Liver (tissue), 9 donors: ENCODE data around the gene PALD1. TPM values are rescaled to one million over a fixed set of nuclear protein-coding genes. Genes with fewer than 3 reads are reported as not detected.

Experiments used
- DNase-seq: peaks from one replicate; pipeline ENCODE4 v3.0.0-alpha.2; 2017; ENCODE audit warnings: low spot score
- H3K27ac ChIP-seq, 2 donors: one replicate each; pipeline ENCODE4 v1.7.0; 2013; ENCODE audit warnings: inconsistent platforms in 2 of 2, low read length in 2 of 2, control low read depth in 1 of 2, low read depth in 1 of 2, mild to moderate bottlenecking in 1 of 2
- H3K27me3 ChIP-seq, 4 donors: one replicate each; pipeline versions ENCODE4 v1.6.1 to v1.7.0; 2013; ENCODE audit warnings: low read length in 3 of 4, inconsistent platforms in 1 of 4, mild to moderate bottlenecking in 1 of 4, moderate library complexity in 1 of 4; ENCODE audit not compliant: control insufficient read depth in 4 of 4, insufficient read depth in 4 of 4
- H3K36me3 ChIP-seq, 4 donors: one replicate each; pipeline versions ENCODE4 v1.6.1 to v1.7.0; 2013; ENCODE audit warnings: low read length in 3 of 4, mild to moderate bottlenecking in 3 of 4, low read depth in 1 of 4, moderate library complexity in 1 of 4; ENCODE audit not compliant: control insufficient read depth in 4 of 4, insufficient read depth in 3 of 4
- H3K4me1 ChIP-seq, 4 donors: one replicate each; pipeline versions ENCODE4 v1.6.1 to v1.7.0; 2013; ENCODE audit warnings: low read length in 3 of 4, mild to moderate bottlenecking in 3 of 4, moderate library complexity in 1 of 4; ENCODE audit not compliant: control insufficient read depth in 4 of 4, insufficient read depth in 4 of 4
- H3K4me3 ChIP-seq, 3 donors: one replicate each; pipeline versions ENCODE4 v1.6.1 to v1.7.0; 2013; ENCODE audit warnings: low read length in 3 of 3, control low read depth in 1 of 3, low read depth in 1 of 3, mild to moderate bottlenecking in 1 of 3
- H3K9ac ChIP-seq, 2 donors: one replicate each; pipeline ENCODE4 v1.7.0; 2013; ENCODE audit warnings: low read length in 2 of 2, mild to moderate bottlenecking in 2 of 2, moderate library complexity in 2 of 2, control low read depth in 1 of 2, low read depth in 1 of 2
- H3K9me3 ChIP-seq, 4 donors: one replicate each; pipeline versions ENCODE4 v1.6.1 to v1.7.0; 2013; ENCODE audit warnings: low read length in 3 of 4; ENCODE audit not compliant: control insufficient read depth in 4 of 4
- FOXA1 ChIP-seq: IDR thresholded peaks from 2 replicates; pipeline ENCODE4 v1.6.1; 2016; ENCODE audit warnings: antibody characterized with exemption
- GABPA ChIP-seq, 2 donors: IDR thresholded peaks in 1 of 2; conservative IDR thresholded peaks in 1 of 2; 2 replicates each; pipeline ENCODE4 v1.6.1; 2016; ENCODE audit warnings: antibody characterized with exemption in 2 of 2, mild to moderate bottlenecking in 1 of 2, moderate library complexity in 1 of 2
- HNF4G ChIP-seq: IDR thresholded peaks from 2 replicates; pipeline ENCODE4 v1.6.1; 2016; ENCODE audit warnings: antibody characterized with exemption
- JUND ChIP-seq, 2 donors: IDR thresholded peaks; 2 replicates each; pipeline ENCODE4 v1.6.1; 2016; ENCODE audit warnings: antibody characterized with exemption in 2 of 2
- NR2F2 ChIP-seq: IDR thresholded peaks from 2 replicates; pipeline ENCODE4 v1.6.1; 2016; ENCODE audit warnings: antibody characterized with exemption
- RXRA ChIP-seq, 2 donors: IDR thresholded peaks; 2 replicates each; pipeline ENCODE4 v1.6.1; 2017 to 2018; ENCODE audit warnings: antibody characterized with exemption in 2 of 2, mild to moderate bottlenecking in 1 of 2
- SP1 ChIP-seq: IDR thresholded peaks from 2 replicates; pipeline ENCODE4 v1.6.1; 2018; ENCODE audit warnings: antibody characterized with exemption, mild to moderate bottlenecking
- TAF1 ChIP-seq: conservative IDR thresholded peaks from 2 replicates; pipeline ENCODE4 v1.6.1; 2016; ENCODE audit warnings: antibody characterized with exemption, mild to moderate bottlenecking
- YY1 ChIP-seq: IDR thresholded peaks from 2 replicates; pipeline ENCODE4 v1.6.1; 2016; ENCODE audit warnings: antibody characterized with exemption, mild to moderate bottlenecking
- WGBS: extraction: QIAGEN DNeasy Blood & Tissue Kit; methylation state at CpG from one replicate; pipeline ENCODE4 v1.1.7; 2013; 5-methylcytosine and 5-hydroxymethylcytosine counted together
- polyA plus RNA-seq, 2 donors: library from polyadenylated mRNA; stranded (reverse) in 1 of 2; unstranded in 1 of 2; fragments of 200-250 nt in 1 of 2; fragments of >200 nt in 1 of 2; fragmentation: Nextera tagmentation in 1 of 2; extraction: Ambion mirVana in 1 of 2; gene quantifications; one replicate each; pipeline versions ENCODE4 v1.2.1 to v1.2.3, GENCODE V29; 2013 to 2015
- total RNA-seq, 2 donors: library from RNA; depleted of rRNA; stranded (reverse); fragments of >200 nt; gene quantifications; one replicate each; pipeline ENCODE4 v1.2.3, GENCODE V29; 2014
- TF ChIP-seq, protein P1 (sequence below): IDR thresholded peaks from 2 replicates; pipeline ENCODE4 v1.6.1; 2016; ENCODE audit warnings: antibody characterized with exemption
- TF ChIP-seq, protein P2 (sequence below): IDR thresholded peaks from 2 replicates; pipeline ENCODE4 v1.6.1; 2016; ENCODE audit warnings: antibody characterized with exemption
- TF ChIP-seq, protein P3 (sequence below): fragments of 150-350 bp; IDR thresholded peaks from 2 replicates; pipeline ENCODE4 v1.5.1; 2017; ENCODE audit warnings: improper control_type of control experiment, low read depth, low read length; ENCODE audit not compliant: missing input control
- TF ChIP-seq, protein P4 (sequence below): IDR thresholded peaks from 2 replicates; pipeline ENCODE4 v1.6.1; 2016; ENCODE audit warnings: antibody characterized with exemption, mild to moderate bottlenecking
- donor health status: healthy.
- donor health status: healthy.
- donor health status: healthy.
- donor health status: healthy.
- donor health status: healthy.

PALD1 gene
- total and polyA plus RNA-seq, 4 donors = 0.72 to 4.2 (median 1.4) TPM

DNA sequence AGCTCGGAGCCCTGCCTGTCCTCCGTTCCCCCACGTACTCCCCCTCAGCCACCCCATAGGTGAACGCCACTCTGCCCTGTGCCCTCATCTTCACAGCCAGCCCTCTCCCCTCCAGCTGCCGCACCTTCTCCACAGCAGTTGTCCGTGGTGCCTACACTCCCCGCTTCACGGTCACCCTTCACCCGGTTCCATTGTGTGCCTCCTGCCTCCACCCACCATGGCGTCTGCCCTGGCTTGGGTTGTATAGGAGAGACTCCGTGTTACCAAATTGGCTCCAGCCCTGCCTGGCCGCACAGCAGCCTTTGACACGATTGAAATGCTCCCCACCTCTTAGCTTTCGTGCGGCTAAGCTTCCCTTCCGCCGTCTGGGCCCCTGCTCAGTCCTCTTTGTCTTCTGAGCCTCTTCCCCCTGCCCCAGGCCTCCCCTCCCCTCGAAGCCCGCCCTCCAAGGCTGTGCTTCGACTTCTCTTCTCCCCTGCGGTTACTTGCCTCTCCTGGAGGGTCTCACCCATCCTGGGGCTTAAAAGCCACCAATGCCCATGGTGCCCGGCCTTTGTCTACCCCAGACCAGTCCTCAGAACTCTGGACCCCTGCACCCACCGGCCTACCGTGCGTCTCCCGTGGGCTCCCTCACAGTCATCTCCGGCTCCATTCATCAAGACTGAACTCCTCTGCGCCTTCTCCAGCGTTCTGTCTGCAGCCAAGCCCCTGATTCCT, 18.6 kb upstream of the PALD1 start:
- H3K27me3 ChIP-seq = peaks cover 0 to 5% (median under 1%) of the 10 kb centered on the region in 4 donors
- H3K36me3 ChIP-seq = no peaks in the 10 kb centered on the region
- no peak overlapping the region for H3K4me3 ChIP-seq
- H3K9ac ChIP-seq = no peak overlapping the region
- TF ChIP-seq, protein P1, sequence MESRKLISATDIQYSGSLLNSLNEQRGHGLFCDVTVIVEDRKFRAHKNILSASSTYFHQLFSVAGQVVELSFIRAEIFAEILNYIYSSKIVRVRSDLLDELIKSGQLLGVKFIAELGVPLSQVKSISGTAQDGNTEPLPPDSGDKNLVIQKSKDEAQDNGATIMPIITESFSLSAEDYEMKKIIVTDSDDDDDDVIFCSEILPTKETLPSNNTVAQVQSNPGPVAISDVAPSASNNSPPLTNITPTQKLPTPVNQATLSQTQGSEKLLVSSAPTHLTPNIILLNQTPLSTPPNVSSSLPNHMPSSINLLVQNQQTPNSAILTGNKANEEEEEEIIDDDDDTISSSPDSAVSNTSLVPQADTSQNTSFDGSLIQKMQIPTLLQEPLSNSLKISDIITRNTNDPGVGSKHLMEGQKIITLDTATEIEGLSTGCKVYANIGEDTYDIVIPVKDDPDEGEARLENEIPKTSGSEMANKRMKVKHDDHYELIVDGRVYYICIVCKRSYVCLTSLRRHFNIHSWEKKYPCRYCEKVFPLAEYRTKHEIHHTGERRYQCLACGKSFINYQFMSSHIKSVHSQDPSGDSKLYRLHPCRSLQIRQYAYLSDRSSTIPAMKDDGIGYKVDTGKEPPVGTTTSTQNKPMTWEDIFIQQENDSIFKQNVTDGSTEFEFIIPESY = no peak
- TF ChIP-seq SP1 = no peak
- no peak for TF ChIP-seq HNF4G
- TF ChIP-seq YY1 = no peak
- no peak for TF ChIP-seq RXRA (IDR thresholded peaks at IDR 0.05)
- no peak for TF ChIP-seq TAF1
- TF ChIP-seq GABPA (IDR thresholded peaks at IDR 0.05 in 1 of 2, conservative IDR thresholded peaks at IDR 0.05 in 1 of 2) = no peak
- TF ChIP-seq, protein P2, sequence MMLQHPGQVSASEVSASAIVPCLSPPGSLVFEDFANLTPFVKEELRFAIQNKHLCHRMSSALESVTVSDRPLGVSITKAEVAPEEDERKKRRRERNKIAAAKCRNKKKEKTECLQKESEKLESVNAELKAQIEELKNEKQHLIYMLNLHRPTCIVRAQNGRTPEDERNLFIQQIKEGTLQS = no peak
- TF ChIP-seq, protein P3, sequence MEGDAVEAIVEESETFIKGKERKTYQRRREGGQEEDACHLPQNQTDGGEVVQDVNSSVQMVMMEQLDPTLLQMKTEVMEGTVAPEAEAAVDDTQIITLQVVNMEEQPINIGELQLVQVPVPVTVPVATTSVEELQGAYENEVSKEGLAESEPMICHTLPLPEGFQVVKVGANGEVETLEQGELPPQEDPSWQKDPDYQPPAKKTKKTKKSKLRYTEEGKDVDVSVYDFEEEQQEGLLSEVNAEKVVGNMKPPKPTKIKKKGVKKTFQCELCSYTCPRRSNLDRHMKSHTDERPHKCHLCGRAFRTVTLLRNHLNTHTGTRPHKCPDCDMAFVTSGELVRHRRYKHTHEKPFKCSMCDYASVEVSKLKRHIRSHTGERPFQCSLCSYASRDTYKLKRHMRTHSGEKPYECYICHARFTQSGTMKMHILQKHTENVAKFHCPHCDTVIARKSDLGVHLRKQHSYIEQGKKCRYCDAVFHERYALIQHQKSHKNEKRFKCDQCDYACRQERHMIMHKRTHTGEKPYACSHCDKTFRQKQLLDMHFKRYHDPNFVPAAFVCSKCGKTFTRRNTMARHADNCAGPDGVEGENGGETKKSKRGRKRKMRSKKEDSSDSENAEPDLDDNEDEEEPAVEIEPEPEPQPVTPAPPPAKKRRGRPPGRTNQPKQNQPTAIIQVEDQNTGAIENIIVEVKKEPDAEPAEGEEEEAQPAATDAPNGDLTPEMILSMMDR = no peak
- no peak for TF ChIP-seq FOXA1
- TF ChIP-seq, protein P4, sequence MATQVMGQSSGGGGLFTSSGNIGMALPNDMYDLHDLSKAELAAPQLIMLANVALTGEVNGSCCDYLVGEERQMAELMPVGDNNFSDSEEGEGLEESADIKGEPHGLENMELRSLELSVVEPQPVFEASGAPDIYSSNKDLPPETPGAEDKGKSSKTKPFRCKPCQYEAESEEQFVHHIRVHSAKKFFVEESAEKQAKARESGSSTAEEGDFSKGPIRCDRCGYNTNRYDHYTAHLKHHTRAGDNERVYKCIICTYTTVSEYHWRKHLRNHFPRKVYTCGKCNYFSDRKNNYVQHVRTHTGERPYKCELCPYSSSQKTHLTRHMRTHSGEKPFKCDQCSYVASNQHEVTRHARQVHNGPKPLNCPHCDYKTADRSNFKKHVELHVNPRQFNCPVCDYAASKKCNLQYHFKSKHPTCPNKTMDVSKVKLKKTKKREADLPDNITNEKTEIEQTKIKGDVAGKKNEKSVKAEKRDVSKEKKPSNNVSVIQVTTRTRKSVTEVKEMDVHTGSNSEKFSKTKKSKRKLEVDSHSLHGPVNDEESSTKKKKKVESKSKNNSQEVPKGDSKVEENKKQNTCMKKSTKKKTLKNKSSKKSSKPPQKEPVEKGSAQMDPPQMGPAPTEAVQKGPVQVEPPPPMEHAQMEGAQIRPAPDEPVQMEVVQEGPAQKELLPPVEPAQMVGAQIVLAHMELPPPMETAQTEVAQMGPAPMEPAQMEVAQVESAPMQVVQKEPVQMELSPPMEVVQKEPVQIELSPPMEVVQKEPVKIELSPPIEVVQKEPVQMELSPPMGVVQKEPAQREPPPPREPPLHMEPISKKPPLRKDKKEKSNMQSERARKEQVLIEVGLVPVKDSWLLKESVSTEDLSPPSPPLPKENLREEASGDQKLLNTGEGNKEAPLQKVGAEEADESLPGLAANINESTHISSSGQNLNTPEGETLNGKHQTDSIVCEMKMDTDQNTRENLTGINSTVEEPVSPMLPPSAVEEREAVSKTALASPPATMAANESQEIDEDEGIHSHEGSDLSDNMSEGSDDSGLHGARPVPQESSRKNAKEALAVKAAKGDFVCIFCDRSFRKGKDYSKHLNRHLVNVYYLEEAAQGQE = no peak
- no peak for TF ChIP-seq JUND (IDR thresholded peaks at IDR 0.05)
- TF ChIP-seq NR2F2 = no peak
- peaks cover 5 to 8% (median 7%) of the 10 kb centered on the region in 4 donors for H3K4me1 ChIP-seq
- DNase-seq = no peak
- H3K9me3 ChIP-seq = no peaks in the 10 kb centered on the region
- 77% methylated on average over 29 of the region's 29 CpGs for WGBS
- H3K27ac ChIP-seq = no peak overlapping the region
